HG02610 (cell line): ENCODE data around the gene DGCR2.
"Not testable (repeated sequence)": the region's sequence is repeated elsewhere in the genome, so short reads cannot be mapped to it uniquely, and the experiment has no call there.

ENCODE experiments used
- ATAC-seq: cut with Tn5 transposase; IDR thresholded peaks from one replicate; pipeline ENCODE4 v1.9.1; 2021; ENCODE audit warnings: mild to moderate bottlenecking, moderate library complexity; ENCODE audit not compliant: unreplicated experiment

DGCR2 gene

GRCh38 chr22:19013881-19014598 is 108.2 kb downstream of the DGCR2 start:
- ATAC-seq = not testable (repeated sequence)

- ATAC-seq = not testable (repeated sequence)
Observed at GRCh38 chr22:19013411-19013810, 108.8 kb downstream of the DGCR2 start.

- ATAC-seq = no peak
Observed at GRCh38 chr22:19012308-19012986, 109.8 kb downstream of the DGCR2 start.

- not testable (repeated sequence) for ATAC-seq
Observed at GRCh38 chr22:19011611-19012010, 110.6 kb downstream of the DGCR2 start.

GRCh38 chr22:19011075-19011474 is 111.1 kb downstream of the DGCR2 start:
- no peak for ATAC-seq

- no peak for ATAC-seq
Observed at GRCh38 chr22:19005905-19006304, 116.3 kb downstream of the DGCR2 start.

- ATAC-seq = no peak
Observed at GRCh38 chr22:19004471-19004870, 117.7 kb downstream of the DGCR2 start.

- no peak for ATAC-seq
Observed at GRCh38 chr22:19003508-19003907, 118.7 kb downstream of the DGCR2 start.

- ATAC-seq = no peak
Observed at GRCh38 chr22:19002684-19003038, 119.6 kb downstream of the DGCR2 start.

GRCh38 chr22:19001204-19001603 is 121.0 kb downstream of the DGCR2 start:
- ATAC-seq = no peak

GRCh38 chr22:19000106-19000505 is 122.1 kb downstream of the DGCR2 start:
- not testable (repeated sequence) for ATAC-seq

- no peak for ATAC-seq
Observed at GRCh38 chr22:18999416-18999815, 122.8 kb downstream of the DGCR2 start.

GRCh38 chr22:18999008-18999407 is 123.2 kb downstream of the DGCR2 start:
- no peak for ATAC-seq

- ATAC-seq = no peak
Observed at GRCh38 chr22:18997925-18998315, 124.3 kb downstream of the DGCR2 start.

- no peak for ATAC-seq
Observed at GRCh38 chr22:18997306-18997924, 124.8 kb downstream of the DGCR2 start.

GRCh38 chr22:18996376-18996900 is 125.8 kb downstream of the DGCR2 start:
- ATAC-seq = no peak

- no peak for ATAC-seq
Observed at GRCh38 chr22:18995327-18995711, 126.9 kb downstream of the DGCR2 start.

GRCh38 chr22:18994701-18995326 is 127.4 kb downstream of the DGCR2 start:
- ATAC-seq = no peak

GRCh38 chr22:18994056-18994455 is 128.2 kb downstream of the DGCR2 start:
- no peak for ATAC-seq

GRCh38 chr22:18992543-18993198 is 129.5 kb downstream of the DGCR2 start:
- ATAC-seq = no peak
